Limb (tissue), 2 donors: ENCODE data around the gene POTEG.
"Not testable (repeated sequence)": the region's sequence is repeated elsewhere in the genome, so short reads cannot be mapped to it uniquely, and the experiment has no call there.

ENCODE experiments used
- DNase-seq, 2 donors: peaks; one replicate each; pipeline ENCODE4 v3.0.0-alpha.2; 2016; ENCODE audit errors: extremely low spot score in 2 of 2

The POTEG gene

DNA sequence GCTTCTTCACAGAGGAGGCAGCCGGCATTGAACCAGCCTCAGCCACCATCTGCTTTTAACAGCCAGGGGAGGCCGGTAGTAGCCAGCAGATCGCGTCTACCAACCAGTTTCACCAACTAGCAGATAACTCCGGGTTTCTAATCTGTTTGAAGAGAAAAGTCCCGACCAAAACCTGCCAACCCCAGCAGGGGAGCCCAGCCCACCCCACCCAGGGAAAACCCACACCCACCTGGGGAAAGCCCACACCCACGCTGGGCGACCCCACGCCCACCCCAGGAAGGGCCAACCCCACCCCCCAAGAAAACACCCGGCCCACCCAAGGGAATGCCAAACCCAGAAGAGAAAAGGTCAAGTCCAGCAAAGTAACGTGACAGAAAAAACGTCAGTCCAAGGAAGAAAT, at the start of gene POTEG:
Gene POTEG (minus strand): TSS at position 101 of the 400 bp plus-strand sequence. CDS start 52 bp downstream, at position 49.
- DNase-seq, result not testable (repeated sequence)

DNA sequence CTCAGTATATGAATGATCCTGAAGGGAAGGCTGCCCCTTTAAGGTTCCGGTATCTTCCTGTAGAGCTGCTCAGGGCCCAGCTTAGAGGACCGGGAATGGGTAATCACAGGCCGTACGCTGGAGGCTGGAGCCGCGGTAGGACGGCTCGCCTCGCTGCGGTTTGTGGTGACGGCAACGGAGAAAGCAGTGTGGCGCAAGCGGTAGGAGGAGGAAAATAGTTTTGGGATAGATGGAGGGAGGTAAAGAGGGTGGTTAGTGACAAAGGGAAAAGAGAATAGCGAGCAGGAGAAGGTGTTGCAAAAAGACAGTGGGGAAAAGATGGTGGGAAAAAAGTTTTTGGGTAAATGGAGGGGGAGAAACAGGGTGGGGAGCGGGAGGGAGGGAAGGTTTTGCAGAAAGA, 48.0 kb upstream of the POTEG start:
- not testable (repeated sequence) for DNase-seq

DNA sequence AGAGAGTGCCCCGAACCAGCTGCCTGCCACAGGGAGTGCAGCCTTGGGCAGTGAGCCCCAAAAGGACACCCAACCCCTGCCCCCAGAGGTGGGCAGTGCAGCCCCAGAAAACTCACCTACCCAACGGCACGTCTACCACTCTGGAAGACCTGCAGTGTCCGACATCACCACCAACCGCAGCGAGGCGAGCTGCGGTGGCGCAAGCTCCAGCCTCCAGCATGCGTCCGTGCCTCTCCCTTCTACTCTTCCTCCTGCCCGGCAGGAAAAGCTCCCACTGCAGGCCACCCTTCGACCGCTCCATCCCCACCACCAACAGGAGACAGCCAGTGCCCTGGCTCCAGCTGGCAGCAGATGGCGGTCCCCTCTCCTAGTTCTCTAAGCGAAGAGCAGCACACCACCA, 47.3 kb upstream of the POTEG start:
- not testable (repeated sequence) for DNase-seq

DNA sequence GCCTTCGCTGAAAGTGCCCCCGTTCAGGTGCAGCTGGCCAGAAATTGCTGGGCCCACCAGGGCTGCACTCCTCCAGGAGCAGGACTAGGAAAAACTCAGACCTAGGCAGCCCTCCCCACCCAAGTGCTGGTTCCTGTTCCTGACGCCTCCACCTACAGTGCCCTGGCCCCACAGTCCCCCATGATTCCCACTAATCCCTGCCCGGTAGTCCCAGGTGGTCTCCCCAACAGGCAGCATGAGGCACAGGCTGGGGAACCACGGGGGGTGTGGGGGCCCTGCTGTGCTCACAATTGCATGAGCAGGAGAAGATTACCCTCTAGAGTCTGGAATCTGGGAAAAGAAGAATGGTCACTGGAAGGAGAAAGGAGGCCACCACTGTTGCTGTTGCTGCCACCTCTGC, 46.4 kb upstream of the POTEG start:
- DNase-seq, result not testable (repeated sequence)

DNA sequence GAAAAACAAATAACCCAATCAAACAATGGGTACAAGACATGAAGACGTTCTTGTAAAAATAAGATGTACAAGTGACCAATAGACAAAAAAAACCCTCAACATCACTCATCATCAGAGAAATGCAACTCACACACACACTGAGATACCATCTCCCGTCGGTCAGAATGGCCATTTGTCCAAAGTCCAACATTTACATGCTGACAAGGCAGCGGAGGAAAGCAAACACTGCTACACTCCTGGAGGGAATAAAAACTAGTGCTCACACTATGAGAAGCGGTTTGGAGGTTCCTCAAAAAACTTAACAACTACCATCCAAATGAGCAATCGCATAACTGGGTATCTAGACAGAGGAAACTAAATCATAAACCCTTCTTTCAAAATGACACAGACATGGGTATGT, 11.6 kb upstream of the POTEG start:
- DNase-seq, result not testable (repeated sequence)

DNA sequence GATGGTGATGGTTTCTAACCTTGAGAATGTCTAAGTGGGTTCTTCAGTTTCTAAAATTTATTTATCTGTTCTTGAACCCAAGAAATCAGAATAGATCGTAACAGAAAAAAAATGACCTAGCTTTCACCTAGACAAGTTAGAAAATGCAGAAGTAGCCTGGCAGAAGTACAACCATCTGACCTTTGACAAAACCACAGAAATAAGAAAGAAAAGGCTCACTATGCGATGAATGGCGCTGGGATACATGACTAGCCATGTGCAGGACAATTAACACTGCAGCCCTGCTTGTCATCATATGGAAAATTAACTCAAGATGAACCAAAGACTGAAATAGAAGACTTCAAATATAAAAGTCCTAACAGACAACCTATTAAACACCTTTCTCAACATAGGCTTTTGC, 5.7 kb upstream of the POTEG start:
- DNase-seq, result not testable (repeated sequence)

DNA sequence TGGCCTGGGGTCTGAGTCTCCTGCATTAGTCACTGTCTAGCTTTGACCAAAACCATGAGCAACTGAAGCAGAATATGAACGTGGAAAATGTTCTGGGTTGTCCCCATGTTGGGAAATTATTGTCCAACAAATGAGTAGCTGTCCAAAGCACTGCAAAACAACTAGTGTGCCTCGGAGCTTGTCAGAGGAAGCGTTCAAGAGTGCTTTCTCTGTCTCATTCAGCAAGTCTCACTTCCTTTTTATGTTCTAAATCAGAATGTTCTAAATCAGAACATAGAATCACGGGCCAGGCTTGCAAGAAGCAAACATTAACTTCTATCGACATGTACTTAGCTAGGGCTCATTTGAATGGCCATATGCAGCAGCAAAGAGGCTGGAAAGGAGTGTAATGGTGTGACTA, 5.1 kb upstream of the POTEG start:
- not testable (repeated sequence) for DNase-seq

DNA sequence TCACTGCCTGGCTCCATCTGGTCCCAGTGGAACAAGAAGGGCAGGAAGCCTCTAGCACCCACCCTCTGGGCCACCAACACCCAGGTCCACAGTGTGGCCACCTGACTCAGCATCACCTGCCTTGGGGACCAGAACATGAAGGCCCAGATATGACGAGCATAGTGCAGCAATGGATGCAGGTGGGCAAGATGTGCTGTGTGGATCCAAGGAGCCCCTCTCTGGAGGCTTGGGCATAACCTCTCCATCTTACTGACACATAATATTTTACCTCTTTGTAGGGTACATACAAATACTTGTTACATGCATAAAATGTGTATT, 2.9 kb upstream of the POTEG start:
- DNase-seq, result not testable (repeated sequence)

DNA sequence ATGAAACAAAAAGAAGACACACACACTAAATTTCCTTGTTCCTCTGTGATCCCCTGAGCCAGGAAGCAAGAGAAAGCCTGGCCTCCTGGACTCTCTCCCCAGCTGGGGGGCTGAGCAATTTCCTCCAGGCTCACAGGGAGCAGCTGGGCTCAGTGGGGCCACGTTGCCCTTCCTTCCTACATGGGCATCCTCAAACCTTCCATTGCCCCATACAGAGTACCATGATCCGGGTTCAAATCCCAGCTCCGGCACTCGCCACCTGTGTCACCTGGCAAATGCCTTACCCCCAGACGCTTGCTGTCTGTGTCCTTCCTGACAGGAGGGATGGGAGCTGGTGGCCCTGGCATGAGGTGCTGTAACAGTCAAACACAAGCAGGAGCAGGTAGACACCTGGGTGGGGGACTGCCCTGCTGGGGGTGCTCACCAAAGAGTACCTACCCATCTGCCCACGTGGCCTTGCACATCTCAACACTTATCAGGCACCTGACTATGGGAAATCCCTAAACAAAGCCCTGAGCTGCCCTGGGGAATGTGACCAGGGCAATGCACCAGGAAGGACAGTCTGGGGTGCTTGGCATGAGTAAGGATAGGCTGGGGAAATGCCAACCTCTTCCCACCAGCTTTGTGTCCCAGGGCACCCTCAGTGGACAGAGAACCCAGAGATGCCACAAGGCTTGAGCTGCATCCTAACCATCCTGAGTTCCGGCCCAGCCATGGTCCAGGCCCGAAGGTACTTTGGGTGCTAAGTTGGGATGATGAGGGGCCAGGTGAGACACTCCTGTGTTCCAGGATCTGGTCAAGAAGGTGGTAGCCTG, 2.4 kb upstream of the POTEG start:
- not testable (repeated sequence) for DNase-seq

DNA sequence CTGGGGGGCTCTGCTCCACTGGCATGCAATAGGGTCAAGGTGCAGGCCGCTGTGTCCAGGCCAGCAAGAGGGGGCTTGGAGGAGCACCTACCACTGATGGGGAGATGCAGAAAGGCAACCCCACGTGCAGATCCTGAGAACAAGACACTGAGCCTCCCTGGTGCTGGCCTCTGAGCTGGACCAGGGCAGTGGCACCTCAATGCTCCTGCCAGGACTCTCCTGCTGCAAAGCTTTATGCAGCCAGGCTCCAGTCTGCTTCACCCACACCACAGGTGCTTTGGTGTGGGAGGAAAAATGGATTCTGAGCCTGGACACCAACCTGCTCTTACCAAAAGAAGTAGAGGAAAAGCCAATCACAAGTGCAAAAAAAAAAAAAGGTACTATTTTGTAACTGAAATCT, 1.7 kb upstream of the POTEG start:
- DNase-seq, result not testable (repeated sequence)

DNA sequence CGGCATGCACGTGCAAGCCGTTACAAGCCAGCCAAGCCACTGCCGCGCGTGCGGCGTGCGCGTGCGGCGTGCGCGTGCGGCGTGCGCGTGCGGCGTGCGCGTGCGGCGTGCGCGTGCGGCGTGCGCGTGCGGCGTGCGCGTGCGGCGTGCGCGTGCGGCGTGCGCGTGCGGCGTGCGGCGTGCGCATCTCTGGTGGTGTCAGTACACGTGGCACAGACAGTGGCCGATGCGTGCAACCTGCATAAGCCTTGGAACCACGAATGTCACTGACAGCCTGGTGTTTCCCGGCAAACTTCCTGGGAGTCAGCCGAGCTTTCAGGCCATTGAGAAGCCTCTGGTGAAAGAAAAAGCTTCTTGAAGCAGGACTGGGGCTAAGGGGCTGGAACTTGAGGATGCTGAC, 750 bp upstream of the POTEG start:
- not testable (repeated sequence) for DNase-seq

DNA sequence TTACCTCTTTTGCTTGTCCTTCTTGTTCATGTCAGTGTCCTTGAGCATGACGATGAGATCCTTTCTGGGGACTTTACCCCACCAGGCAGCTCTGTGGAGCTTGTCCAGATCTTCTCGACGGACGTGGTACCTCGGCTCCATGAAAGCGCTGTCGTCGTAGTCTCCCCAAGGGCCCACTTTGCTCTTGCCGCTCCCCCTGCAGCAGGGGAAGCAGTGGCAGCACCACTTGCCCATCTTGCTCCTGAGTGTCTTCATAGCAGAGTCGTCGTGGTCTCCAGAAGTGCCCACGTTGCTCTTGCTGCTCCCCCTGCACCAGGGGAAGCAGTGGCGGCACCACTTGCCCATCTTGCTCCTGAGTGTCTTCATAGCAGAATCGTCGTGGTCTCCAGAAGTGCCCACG, 376 bp downstream of the POTEG start:
- DNase-seq, result not testable (repeated sequence)

DNA sequence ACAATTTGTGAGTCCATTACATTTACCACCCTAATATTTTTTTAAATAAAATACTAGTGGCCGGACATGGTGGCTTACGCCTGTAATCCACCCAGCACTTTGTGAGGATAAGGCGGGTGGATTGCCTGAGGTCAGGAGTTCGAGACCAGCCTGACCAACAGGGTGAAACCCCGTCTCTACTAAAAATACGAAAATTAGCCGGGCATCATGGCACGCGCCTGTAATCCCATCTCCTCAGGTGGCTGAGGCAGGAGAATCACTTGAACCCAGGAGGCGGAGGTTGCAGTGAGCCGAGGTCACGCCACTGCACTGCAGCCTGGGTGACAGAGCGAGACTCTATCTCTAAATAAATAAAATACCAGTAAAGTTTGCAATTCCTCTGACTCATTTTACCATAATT, 25.6 kb downstream of the POTEG start:
- DNase-seq, result not testable (repeated sequence)

DNA sequence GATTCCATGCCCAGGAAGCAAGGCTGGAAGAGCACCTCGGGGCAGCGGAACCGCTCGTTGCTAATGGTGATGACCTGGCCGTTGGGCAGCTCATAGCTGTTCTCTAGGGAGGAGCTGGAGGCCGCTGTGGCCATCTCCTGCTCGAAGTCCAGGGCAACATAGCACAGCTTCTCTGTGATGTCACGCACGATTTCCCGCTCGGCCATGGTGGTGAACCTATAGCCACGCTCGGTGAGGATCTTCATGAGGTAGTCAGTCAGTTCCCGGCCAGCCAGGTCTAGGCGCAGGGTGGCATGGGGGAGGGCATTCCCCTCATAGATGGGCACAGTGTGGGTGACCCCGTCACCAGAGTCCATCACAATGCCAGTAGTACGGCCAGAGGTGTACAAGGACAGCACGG, 32.0 kb downstream of the POTEG start:
- DNase-seq, result not testable (repeated sequence)

DNA sequence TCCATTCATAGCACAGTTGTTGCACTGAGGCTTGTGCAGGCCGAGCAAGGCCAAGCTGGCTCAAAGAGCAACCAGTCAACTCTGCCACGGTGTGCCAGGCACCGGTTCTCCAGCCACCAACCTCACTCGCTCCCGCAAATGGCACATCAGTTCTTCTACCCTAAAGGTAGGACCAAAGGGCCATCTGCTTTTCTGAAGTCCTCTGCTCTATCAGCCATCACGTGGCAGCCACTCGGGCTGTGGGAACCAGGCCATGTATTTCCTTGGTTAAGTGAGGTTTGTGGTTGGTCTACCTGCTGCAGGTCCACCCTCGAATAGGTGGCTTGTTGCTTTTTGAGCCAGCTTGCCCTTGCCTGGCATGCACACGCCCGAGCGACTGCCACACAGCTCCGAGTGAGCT, 39.4 kb downstream of the POTEG start:
- DNase-seq, result not testable (repeated sequence)

DNA sequence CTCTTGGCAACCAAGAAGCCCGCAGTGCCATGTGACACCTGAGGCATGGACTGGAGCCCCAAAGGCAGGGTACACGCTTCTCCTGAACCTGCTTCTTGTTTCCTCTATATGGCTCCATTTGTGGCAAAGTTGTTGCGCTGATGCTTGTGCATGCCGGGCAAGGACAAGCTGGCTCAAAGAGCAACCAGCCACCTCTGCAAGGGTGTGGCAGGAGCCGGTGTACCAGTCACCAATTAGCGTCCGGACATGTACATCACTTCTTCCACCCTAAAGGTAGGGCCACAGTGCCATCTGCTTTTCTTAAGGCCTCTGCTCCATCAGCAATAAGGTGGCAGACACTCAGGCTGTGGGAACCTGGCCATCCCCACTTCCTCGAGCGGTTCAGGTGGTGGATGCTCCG, 43.9 kb downstream of the POTEG start:
- DNase-seq, result not testable (repeated sequence)

DNA sequence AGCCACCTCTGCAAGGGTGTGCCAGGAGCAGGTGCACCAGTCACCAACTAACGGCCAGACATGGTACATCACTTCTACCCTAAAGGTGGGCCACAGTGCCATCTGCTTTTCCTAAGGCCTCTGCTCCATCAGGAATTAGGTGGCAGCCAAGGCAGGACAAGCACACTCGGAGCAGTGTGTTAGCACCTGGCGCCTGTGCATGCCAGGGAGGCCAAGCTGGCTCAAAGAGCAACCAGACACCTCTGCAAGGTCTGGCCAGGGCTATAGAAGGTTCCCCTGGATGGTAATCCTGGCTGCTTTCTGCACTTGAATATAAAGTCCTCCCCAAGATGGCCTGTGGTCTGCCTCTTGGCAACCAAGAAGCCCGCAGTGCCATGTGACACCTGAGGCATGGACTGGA, 45.4 kb downstream of the POTEG start:
- DNase-seq, result not testable (repeated sequence)

DNA sequence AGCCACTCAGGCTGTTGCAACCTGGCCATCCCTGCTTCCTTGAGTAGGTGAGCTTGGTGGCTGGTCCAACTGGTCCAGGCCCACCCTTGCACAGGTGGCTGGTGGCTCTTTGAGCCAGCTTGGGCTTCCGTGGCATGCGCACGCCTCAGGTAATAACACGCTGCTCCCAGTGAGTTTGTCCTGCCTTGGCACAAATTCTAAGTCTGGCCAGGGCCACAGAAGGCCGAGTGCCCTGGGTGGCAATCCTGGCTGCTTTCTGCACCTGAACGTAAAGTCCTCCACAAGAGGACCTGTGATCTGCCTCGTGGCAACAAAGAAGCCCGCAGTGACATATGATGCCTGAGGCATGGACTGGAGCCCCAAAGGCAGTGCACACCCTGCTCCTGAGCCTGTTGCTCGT, 47.1 kb downstream of the POTEG start:
- DNase-seq, result not testable (repeated sequence)

DNA sequence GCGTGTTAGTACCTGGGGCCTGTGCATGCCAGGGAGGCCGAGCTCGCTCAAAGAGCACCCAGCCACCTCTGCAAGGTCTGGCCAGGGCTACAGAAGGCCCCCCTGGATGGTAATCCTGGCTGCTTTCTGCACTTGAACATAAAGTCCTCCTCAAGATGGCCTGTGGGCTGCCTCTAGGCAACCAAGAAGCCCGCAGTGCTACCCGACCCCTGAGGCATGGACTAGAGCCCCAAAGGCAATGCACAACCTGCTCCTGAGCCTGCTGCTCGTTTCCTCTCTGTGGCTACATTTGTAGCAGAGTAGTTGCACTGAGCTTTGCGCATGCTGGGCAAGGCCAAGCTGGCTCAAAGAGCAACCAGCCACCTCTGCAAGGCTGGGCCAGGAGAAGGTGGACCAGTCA, 47.8 kb downstream of the POTEG start:
- not testable (repeated sequence) for DNase-seq

DNA sequence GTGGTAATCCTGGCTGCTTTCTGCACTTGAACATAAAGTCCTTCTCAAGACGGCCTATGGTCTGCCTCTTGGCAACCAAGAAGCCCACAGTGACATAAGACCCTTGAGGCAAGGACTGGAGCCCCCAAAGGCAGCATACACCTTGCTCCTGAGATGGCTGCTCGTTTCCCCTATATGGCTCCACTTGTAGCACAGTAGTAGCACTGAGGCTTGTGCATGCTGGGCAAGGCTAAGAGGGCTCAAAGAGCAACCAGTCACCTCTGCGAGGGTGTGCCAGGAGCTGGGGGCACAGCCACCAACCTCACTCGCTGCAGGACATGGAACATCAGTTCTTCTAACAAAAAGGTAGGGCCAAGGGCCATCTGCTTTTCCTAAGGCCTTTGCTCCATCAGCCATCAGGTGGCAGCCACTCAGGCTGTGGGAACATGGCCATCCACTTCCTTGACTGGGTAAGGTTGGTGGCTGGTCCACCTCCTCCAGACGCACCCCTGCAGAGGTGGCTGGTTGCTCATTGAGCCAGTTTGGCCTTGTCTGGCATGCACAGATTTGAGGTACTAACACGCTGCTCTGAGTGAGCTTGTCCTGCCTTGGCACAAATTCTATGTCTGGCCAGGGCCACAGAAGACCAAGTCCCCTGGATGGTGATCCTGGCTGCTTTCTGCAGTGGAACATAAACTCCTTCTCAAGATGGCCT, 49.9 kb downstream of the POTEG start:
- DNase-seq, result not testable (repeated sequence)

DNA sequence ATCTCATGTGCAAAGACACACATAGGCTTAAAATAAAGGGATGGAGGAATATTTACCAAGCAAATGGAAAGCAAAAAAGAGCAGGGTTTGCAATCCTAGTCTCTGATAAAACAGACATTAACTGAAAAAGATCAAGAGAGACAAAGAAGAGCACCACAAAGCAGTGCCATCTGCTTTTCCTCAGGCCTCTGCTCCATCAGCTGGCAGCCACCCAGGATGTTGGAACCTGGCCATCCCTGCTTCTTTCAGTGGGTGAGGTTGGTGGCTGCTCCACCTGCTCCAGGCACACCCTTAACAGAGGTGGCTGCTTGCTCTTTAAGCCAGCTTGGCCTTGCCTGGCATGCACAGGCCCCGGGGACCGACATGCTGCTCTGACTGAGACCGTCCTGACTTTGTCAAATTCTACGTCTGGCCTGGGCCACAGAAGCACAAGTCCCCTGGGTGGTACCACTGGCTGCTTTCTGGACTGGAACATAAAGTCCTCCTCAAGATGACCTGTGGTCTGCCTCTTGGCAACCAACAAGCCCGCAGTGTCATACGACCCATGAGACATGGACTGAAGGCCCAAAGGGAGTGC, 51.0 kb downstream of the POTEG start:
- DNase-seq, result not testable (repeated sequence)

DNA sequence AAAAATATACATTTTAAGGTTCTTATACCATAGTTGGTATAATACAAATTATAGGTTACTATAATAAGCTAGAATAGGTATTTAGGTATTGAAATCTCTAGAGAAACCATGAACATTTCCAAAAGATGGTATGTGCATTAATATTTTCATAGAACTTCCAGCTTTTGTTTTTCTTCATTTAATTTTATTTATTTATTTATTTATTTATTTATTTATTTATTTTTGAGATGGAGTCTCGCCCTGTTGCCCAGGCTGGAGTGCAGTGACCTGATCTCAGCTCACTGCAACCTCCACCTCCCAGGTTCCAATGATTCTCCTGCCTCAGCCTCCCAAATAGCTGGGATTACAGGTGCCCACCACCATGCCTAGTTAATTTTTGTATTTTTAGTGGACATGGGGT, 54.0 kb downstream of the POTEG start:
- not testable (repeated sequence) for DNase-seq
